GM19467 (cell line): Measurements from ENCODE around the gene LONP2.
"Not testable (repeated sequence)": the region's sequence is repeated elsewhere in the genome, so short reads cannot be mapped to it uniquely, and the experiment has no call there.

ENCODE experiments used
- ATAC-seq: cut with Tn5 transposase; IDR thresholded peaks from one replicate; pipeline ENCODE4 v1.9.1; 2021; ENCODE audit warnings: mild to moderate bottlenecking, moderate library complexity; ENCODE audit not compliant: unreplicated experiment

LONP2 gene

DNA sequence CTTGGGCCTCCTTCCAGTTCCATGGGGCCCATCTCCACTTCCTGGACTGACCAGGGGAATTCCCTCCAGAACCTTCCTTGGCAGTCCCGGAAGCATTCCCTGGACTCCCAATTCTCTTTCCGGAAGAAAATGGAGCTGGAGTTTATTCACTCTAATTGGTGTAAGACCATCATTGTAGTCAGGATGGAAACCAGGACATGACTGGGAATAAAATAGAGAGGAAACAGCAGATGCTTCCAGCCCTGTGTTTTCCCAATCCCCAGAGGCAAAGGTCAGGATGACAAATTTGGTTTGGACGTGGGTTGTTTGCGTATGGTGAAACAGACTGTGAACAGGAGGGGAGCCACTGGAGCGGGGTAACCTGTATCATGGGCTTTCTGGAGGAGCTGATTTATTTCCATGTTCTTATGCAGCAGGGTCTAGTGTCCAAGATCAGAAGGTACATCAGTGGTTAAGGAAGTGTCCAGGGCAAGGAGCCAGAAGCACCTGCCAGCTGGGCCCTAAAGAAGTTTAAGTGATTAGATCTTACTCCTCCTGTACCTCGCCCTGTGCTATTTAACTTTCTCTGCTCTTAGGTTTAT, 8.5 kb upstream of the LONP2 start:
- ATAC-seq = no peak

DNA sequence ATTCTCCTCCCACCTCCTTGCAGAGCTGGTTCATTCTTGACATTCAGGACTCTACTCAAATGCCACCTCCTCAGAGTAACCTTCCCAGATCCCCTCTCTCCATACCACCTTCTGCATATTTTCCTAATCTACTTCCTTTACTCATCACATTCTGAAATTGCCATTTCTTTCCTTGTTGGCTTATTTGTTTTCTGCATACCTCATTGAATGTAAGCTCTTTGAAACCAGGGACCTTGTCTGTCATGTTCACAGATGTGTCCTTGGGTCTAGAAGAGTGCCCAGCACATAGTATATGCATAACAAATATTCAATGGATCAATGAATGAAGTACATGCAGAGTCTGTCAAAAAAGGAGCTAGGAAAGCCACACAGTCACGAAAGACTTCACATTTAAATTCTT, 7.8 kb upstream of the LONP2 start:
- ATAC-seq = no peak

DNA sequence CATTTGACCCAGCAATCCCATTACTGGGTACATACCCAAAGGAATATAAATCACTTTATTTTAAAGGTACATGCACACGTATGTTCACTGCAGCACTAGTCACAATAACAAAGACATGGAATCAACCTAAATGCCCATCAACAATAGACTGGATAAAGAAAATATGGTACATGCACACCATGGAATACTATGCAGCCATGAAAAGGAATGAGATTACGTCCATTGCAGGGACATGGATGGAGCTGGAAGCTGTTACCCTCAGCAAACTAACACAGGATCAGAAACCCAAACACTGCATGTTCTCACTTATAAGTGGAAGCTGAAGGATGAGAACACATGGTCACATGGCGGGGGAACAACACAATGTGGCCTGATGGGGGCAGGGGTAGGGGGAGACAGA, 4.0 kb upstream of the LONP2 start:
- ATAC-seq = not testable (repeated sequence)

DNA sequence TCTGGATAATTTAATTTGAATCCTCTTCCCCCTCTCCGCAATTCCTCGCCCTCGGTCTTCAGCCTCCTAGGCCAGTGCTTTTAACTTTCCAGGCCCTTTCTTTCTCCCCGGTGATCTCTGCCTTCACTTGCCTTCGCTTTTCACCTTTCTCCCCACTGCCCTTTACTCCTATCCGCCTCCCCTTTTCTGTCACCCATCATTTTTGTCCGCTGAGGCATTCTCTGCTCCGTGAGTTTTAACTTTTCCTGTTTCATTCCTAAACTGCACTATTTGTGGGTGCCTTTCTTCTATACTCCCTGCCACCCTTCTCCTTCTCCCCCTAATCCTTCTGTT, 729 bp downstream of the LONP2 start:
- no peak for ATAC-seq

DNA sequence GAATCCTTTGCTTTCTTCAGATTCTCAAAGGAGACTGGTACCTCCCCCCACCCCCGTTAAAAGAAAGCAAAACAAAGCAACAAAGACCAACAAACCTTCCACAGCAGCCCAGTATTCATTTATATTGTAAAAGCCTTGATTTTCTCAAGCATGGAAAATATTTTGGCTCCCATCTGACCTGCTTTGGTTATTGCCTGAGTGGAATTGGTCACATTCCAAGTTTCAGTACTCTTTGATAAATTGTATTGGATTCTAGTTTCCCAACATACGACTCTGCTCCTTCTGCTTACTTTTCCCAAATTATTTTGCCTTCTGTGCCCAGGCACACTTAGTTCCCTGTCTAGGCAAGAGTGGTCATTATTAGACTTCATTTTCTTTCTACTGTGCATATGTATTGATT, 2.0 kb downstream of the LONP2 start:
- ATAC-seq = no peak

DNA sequence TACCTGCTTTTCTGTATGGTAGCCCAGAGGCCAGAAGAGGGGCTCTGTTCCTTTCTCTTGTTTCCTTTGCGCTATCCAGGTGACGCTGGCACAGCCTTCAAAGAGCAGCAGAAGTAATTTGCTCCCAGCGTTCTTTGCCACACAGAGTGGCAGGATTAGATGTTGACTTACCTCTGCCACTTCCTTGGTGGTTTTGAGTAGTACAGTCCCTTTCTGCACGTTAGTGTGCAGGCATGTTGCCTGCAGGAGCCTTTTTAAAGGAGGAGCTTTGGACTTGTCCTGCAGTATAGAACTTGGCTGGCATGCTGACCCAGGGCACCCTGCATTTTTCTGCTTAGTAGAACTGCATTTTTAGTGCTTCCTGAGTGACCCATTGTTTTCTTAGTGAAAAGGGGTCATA, 3.2 kb downstream of the LONP2 start, which contains the start of gene ABCC11:
Gene ABCC11 (minus strand): TSS at position 229 of the 400 bp plus-strand sequence. CDS start 15,618 bp downstream, outside the sequence.
- ATAC-seq = no peak

DNA sequence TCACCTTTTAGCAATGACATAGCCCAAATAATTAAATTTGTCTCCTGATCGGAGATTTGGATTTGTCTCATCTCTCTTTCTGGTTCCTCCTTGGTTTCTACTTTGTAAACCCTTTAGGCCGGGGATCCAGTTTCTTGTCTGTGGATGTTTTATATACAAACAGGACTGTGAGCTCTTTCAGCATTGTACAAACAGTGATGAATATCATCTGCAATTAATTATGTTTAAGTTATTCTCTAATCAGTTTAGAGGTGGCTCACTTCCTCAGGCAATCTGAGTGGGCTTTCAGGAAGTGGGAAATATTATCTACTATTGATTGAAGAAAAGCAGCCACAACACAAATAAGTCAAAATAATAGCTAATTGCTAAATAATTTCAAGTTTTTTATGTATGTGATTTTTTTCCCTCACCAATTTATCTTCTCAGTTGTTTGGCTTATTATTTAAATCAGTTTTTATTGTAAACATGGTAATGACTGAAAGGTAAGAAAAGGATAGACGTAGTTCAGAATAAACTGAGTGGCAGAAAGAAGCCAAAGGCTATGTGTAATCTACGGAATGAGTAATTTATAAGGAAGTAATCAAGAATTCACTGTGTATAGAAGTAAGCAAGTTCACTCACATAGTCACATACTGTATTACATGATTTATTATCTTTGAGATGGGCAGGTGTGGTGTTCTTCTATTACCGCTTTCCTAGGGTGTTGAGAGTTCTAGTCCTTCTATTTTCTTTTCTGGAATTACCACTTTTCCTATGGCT, 6.6 kb downstream of the LONP2 start:
- ATAC-seq = no peak

DNA sequence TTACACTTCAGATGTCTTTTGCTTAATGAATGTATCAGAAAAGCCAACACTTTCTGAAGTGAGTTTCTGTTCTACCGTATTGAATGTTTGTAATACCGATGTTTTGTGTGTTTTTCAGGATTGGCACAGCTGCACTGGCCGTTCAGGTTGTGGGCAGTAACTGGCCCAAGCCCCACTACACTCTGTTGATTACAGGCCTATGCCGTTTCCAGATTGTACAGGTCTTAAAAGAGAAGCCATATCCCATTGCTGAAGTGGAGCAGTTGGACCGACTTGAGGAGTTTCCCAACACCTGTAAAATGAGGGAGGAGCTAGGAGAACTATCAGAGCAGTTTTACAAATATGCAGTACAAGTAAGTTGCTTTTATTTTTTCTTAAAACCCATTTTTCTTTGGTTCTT, 7.9 kb downstream of the LONP2 start:
- no peak for ATAC-seq

DNA sequence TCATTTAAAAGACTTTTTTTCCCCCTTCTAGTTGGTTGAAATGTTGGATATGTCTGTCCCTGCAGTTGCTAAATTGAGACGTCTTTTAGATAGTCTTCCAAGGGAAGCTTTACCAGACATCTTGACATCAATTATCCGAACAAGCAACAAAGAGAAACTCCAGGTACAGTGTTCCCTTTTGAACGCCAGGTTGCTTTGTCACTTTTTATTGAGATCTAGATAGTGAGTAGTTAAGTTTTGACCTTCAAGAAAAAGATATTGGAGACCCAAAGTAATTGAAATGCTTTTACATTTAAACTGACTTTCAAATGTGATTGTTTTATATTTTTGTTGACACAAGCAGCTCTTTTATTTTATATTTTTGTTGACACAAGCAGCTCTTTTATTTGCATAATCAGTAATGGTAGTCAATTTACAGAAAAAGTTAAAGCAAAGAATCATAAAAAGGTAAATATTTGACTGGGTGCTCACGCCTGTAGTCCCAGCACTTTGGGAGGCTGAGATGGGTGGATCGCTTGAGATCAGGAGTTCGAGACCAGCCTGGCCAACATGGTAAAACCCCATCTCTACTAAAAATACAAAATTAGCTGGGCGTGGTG, 12.6 kb downstream of the LONP2 start:
- ATAC-seq = no peak

DNA sequence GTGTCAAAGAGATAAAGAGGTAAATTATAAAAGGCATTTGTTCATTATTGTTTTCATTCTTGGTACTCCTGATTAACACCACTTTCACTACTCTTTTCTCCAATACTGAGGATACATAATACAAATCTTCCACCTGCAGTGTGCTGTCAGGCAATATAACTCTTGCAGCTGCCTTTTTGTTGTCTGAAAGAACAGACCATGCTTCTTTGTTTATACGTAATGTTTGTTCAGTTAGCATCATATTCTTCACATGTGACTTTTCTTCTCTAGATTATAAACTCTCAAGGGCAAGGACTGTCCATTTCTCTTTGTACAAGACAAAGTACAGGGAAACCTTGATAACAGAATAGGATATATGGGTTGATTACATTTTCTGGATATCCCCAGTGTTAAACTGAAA, 17.5 kb downstream of the LONP2 start:
- no peak for ATAC-seq

DNA sequence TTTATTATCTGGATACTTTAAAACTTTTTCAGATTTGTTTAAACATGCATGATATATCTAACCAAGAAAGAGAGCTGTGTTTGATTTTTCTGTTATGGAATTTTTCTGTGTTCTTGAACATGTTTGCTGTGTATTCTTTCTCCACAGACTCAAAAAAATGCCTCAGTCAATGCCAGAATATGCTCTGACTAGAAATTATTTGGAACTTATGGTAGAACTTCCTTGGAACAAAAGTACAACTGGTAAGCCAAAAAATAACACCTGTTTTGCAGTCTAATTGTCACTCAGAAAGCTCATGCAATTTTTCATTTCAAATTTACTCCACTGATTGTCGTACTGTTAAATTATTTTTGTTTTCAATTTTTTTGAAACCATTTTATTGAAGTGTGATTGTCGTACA, 18.5 kb downstream of the LONP2 start:
- no peak for ATAC-seq

DNA sequence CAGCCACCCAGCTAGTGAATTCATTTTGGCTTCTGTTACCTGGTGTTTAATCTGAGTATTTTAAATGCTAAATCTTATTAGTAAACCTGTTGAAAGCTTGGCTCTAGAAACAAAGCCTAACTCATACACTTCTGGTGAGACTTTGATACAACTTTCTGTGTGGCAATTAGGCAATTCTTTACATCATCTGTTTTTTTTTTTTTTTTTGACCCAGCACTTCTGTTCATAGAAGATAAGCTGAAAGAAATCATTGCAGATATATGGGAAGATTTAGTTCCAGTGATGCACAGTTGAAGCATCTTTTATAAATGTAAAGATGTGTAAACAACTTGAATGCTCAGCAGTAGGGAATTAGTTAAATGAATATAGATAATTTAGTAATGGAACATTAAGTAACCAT, 24.9 kb downstream of the LONP2 start:
- no peak for ATAC-seq

DNA sequence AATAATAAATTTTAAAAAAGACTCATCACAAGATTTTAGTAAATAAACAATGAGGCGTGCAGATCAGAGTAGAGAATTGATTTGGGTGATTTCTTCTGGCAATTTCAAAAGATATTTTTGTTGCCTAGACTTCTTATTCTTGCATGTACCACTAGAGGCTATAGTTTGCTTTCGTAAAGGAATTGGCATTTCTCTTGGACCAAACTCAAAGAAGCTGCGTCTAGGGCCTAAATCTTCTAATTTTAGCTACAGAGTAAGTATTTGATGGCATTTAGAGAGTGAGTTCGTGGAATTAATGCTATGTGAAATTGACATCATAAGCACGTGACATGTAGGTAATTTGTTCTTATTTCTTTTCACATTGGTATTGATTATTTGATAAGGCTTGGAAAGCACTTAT, 27.6 kb downstream of the LONP2 start:
- ATAC-seq = no peak

DNA sequence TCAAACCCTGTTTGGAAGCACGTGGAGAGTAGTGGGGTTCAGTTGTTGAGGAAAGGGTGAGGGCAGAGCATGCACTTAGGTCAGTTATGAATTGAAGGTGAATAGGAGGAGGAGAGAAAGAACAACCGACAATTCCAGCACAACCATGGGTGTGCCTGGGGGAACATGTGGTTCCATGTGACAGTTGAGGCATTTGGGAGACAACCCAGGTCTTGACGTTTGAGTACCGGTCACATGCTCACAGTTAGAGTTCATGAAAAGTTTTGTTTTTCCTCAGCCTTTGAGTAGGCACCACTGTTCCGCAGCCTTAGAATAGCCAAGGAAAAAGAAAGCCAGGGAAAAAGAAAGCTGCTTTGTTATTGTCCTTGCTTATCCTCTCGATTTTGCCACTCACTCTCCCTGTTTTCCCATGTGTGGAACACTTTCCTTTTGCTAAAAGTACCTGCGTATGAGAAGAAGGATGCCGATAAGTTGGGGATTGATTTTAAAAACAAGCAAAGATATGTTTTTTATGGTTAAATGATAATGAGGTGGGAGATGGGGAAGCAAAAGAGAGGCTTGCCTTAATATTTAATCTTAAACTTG, 28.8 kb downstream of the LONP2 start:
- no peak for ATAC-seq

DNA sequence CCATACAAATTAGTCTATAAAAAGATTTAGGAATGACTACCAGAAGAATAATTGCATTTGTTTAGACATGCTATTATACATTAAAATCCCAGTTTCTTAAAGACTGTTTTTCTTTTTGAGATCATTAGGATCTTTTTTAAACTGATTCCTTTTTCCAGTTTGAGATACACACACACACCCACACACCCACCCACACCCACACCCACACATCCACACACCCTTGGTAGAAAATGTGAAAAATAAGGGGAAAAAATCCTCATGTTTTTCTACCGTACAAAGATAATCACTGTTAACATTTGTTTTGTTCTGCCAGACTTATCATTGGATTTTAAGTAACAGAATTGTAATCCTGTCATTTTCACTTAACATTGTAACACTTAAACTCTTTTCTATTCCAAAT, 30.4 kb downstream of the LONP2 start:
- ATAC-seq = no peak

DNA sequence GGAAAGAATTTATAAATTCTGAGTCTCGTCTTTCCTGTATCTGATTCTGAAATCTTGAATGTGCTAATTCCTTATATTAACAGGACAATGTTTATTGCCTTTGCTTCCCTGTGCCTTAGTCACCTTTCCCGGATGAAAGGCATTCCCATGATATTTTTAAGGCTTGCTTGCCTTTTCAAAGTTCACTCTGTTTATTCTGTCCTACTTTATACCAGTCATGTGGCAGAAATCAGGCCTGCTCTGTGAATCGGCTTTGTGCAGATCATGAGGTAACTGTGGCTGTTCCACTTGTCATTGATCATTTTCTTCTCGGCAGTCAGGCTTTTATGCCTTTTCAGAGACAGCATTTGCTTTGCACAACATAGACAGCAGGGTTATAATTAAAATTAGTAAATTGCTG, 32.0 kb downstream of the LONP2 start:
- no peak for ATAC-seq

DNA sequence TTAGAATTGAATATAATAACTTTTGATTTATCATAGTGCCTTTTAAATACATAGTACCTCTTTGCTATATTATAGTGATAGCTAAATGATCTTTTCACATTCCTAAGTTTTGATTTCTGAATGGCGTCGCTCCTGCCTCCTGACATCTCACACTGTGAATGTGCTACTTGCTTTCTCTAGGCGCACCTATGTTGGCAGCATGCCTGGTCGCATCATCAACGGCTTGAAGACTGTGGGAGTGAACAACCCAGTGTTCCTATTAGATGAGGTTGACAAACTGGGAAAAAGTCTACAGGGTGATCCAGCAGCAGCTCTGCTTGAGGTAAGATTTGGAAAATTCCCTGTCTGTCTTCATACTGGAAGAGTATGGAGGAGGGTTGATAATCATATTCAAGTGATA, 33.1 kb downstream of the LONP2 start:
- no peak for ATAC-seq

DNA sequence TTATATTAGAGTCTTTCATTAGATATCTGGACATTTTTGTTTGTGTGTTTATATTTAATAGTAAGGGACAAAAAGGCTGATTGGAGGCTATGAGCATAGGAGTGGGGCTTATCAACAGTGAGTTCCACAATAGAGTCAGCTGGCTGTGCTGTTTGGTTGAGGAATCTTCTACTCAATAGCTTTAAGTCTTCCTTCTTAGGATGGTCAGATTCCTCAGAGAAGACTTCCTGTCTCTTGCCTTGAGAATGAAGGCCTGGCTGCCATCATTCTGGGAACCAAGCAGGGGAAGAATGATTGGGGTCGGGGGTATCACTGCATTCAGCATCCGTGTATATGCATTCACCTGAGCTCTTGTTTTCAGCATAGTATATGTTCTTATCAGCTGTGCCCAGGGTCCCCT, 35.1 kb downstream of the LONP2 start:
- ATAC-seq = no peak

DNA sequence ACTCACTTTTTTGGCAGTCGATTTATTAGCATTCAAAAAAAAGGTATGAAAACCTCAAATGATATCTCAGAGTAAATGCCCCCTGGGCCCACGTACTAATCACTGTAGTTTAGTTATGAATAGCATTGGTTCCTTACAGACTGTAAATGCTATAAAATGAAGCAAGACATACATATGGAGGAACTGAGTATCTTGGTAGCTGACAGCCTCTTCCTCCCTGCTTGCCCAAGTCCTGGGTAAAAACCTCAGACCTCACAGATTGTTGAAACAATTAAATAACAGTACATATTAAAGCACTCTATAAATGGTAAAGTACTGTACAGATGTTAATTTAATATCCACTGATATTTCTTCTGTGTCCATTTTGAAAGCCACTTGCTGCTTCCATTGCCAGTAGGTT, 36.4 kb downstream of the LONP2 start:
- no peak for ATAC-seq

DNA sequence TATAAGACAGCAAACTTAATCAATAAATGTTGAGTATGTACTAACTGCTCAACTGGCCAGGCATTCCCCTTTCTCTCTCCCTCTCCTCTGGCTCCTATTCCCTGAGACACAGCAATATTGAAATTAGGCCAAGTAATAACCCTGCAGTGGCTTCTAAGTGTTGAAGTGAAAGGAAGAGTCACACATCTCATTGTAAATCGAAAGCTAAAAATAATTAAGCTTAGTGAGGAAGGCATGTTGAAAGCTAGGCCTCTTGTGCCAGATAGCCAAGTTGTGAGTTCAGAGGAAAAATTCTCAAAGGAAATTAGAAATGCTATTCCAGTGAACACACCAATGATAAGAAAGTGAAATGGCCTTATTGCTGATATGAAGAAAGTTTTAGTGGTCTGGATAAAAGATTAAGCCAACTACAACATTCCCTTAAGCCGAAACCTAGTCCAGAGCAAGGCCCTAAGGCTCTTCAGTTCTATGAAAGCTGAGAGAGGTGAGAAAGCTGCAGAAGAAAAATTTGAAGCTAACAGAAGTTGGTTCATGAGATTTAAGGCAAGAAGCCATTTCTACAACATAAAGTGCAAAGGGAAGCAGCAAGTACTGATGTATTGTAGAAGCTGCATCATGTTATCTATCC, 38.6 kb downstream of the LONP2 start:
- no peak for ATAC-seq

DNA sequence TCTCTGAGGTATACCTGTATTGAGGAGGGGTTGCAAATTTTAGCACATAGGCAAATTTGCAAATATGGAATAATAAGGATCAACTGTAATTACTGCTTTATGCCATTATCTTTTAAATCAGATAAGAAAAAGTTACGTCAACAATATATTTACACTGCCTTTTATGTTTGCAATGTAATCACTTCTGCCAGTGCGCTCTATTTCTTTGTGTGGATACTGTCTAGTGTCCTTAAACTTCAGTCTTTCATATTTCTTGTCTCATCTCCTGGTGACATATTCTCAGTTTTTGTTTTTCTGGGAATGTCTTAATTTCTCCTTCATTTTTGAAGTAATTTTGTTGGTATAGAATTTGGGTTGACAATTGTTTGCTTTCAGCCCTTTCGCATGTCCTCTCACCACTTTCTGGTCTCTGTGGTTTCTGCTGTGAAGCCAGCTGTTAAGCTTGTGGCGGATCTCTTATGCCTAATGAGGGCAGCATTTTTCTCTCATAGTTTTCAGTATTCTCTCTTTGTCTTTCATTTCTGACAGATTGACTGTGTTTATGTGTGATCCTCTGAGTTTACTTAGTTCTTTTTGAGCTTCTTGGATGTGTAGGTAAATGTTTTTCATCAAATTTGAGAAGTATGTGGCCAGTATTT, 40.8 kb downstream of the LONP2 start:
- peak; percentile 69 for ATAC-seq
